ENCODE data around the gene DCLK1. TPM values are rescaled to one million over a fixed set of nuclear protein-coding genes. Genes with fewer than 3 reads are reported as not detected.

Gene DCLK1
- total RNA-seq, 1 donor from 2014 or later = not detected

GRCh38 chr13:35797244-35797643 is 333.9 kb downstream of the DCLK1 start:
- TF ChIP-seq, protein P1, sequence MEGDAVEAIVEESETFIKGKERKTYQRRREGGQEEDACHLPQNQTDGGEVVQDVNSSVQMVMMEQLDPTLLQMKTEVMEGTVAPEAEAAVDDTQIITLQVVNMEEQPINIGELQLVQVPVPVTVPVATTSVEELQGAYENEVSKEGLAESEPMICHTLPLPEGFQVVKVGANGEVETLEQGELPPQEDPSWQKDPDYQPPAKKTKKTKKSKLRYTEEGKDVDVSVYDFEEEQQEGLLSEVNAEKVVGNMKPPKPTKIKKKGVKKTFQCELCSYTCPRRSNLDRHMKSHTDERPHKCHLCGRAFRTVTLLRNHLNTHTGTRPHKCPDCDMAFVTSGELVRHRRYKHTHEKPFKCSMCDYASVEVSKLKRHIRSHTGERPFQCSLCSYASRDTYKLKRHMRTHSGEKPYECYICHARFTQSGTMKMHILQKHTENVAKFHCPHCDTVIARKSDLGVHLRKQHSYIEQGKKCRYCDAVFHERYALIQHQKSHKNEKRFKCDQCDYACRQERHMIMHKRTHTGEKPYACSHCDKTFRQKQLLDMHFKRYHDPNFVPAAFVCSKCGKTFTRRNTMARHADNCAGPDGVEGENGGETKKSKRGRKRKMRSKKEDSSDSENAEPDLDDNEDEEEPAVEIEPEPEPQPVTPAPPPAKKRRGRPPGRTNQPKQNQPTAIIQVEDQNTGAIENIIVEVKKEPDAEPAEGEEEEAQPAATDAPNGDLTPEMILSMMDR (IDR thresholded peaks at IDR 0.05) = no peak
- Mint-ChIP-seq H3K27me3 (no peaks in the 10 kb centered on the region), H3K36me3 (ENCODE audit: low read depth) (no peaks in the 10 kb centered on the region), H3K4me1 (no peaks in the 10 kb centered on the region), H3K27ac (no peak overlapping the region), H3K9me3 (no peaks in the 10 kb centered on the region), H3K4me3 (no peak overlapping the region)
- ATAC-seq (ENCODE audit: low read depth) = no peak
- ChIA-PET POLR2A (no interaction called here), CTCF (no interaction called here)
- DNase-seq = no peak
- intact Hi-C loops (cut with micrococcal nuclease) = no loop called here

DNA sequence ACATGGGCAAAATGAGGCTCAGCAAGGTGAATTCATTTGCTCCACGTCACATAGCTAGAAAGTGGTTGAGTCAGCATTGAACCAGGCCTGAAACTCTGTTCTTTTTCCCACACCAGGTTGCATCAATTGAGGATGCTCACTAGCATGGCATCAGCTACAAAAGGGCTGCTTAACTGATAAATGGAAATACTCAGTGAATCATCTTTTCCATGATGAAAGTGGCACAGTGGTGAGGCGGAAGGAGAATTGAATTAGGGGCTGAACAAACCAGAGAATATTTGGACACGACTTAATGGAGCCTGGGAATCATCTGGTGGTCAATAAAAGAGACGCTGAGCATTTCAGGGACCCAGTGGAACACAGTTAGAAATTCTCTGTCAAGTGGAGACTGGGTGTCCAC is 334.6 kb downstream of the DCLK1 start:
- Mint-ChIP-seq H3K4me1 (no peaks in the 10 kb centered on the region), H3K4me3 (no peak overlapping the region), H3K27ac (no peak overlapping the region), H3K27me3 (no peaks in the 10 kb centered on the region), H3K36me3 (ENCODE audit: low read depth) (no peaks in the 10 kb centered on the region), H3K9me3 (no peaks in the 10 kb centered on the region)
- TF ChIP-seq, protein P1 (IDR thresholded peaks at IDR 0.05) = no peak
- no peak for ATAC-seq (ENCODE audit: low read depth)
- CTCF ChIA-PET = no interaction called here
- POLR2A ChIA-PET = no interaction called here
- intact Hi-C loops (cut with micrococcal nuclease) = no loop called here
- DNase-seq = no peak

DNA sequence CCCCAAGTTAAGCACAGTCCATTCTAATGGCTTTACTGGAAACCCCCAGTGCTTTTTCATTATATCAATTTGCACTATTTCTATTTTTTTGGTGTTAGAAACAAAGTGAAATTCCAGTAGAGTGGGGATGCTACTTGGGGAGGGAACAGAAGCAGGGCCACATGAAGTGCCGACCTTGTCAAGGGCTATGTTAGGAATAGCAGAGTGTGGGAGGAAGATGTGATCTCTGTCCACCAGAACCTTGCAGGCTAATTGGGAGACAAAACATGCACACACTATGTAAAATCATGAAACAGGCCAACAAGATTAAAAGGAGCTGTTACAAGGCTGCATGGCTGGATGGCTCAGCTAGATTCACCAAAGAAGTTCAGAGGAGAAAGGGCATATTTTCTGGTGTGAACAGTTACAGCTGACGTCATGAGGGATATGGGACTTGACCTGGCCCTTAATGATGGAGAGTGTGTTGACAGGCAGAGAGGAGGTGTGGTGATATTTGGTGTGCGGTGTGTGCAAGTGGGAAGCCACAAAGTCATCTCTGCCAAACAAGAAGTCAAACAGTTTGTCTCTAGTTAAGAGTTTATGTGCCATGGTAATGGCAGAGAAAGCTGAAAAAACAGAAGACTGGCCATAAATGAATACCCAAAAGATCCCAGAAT is 336.3 kb downstream of the DCLK1 start:
- Mint-ChIP-seq H3K27me3 (no peaks in the 10 kb centered on the region), H3K9me3 (no peaks in the 10 kb centered on the region), H3K27ac (no peak overlapping the region), H3K4me1 (no peaks in the 10 kb centered on the region), H3K4me3 (no peak overlapping the region), H3K36me3 (ENCODE audit: low read depth) (no peaks in the 10 kb centered on the region)
- POLR2A ChIA-PET = no interaction called here
- TF ChIP-seq, protein P1 (IDR thresholded peaks at IDR 0.05) = no peak
- intact Hi-C loops (cut with micrococcal nuclease) = no loop called here
- CTCF ChIA-PET = no interaction called here
- no peak for ATAC-seq (ENCODE audit: low read depth)
- no peak for DNase-seq

GRCh38 chr13:35793823-35794222 is 337.4 kb downstream of the DCLK1 start:
- no peaks in the 10 kb centered on the region for H3K36me3 Mint-ChIP-seq (ENCODE audit: low read depth)
- no peaks in the 10 kb centered on the region for H3K4me1 Mint-ChIP-seq
- ChIA-PET CTCF (no interaction called here), POLR2A (no interaction called here)
- no peaks in the 10 kb centered on the region for H3K9me3 Mint-ChIP-seq
- DNase-seq = no peak
- no peak overlapping the region for H3K4me3 Mint-ChIP-seq
- ATAC-seq (ENCODE audit: low read depth) = no peak
- TF ChIP-seq, protein P1 (IDR thresholded peaks at IDR 0.05) = no peak
- no peaks in the 10 kb centered on the region for H3K27me3 Mint-ChIP-seq
- no peak overlapping the region for H3K27ac Mint-ChIP-seq
- intact Hi-C loops (cut with micrococcal nuclease) = no loop called here

GRCh38 chr13:35792911-35793310 is 338.3 kb downstream of the DCLK1 start:
- Mint-ChIP-seq H3K27me3 (no peaks in the 10 kb centered on the region), H3K36me3 (ENCODE audit: low read depth) (no peaks in the 10 kb centered on the region), H3K4me3 (no peak overlapping the region), H3K27ac (no peak overlapping the region), H3K9me3 (no peaks in the 10 kb centered on the region), H3K4me1 (no peaks in the 10 kb centered on the region)
- intact Hi-C loops (cut with micrococcal nuclease) = no loop called here
- DNase-seq (no peak), ATAC-seq (ENCODE audit: low read depth) (no peak)
- ChIA-PET POLR2A (no interaction called here), CTCF (no interaction called here)
- TF ChIP-seq, protein P1 (IDR thresholded peaks at IDR 0.05) = no peak

All from activated B cell treated with CpG ODN at 0.5 μM for 24 hours (primary cell).